ENCODE results near the gene LRRC56. TPM values are rescaled to one million over a fixed set of nuclear protein-coding genes. Genes with fewer than 3 reads are reported as not detected.

Gene LRRC56
- total RNA-seq, 1 experiment from 2014 or later: 3.4 TPM

GRCh38 chr11:537622-538430, 499 bp downstream of the LRRC56 start:
- TF ChIP-seq CTCF (conservative IDR thresholded peaks at IDR 0.05): no peak
- no peak overlapping the region for H2BK5ac ChIP-seq (ENCODE audit: insufficient read length, low read length)
- no peak overlapping the region for H4K8ac ChIP-seq (replicated peaks; ENCODE audit: insufficient read length, low read depth, low read length)
- no CpG with 5 or more reads among the region's 19 CpGs for WGBS (ENCODE audit: extremely low coverage, insufficient read length, low lambda C conversion rate)
- Mint-ChIP-seq H3K27ac (no peak overlapping the region), H3K27me3 (ENCODE audit: low read depth) (peaks cover 16% of the 10 kb centered on the region), H3K9me3 (peaks cover 0 to 4% of the 10 kb centered on the region in 2 experiments; a peak in 2 of 5 replicates), H3K4me3 (peak overlapping the region; percentile 43 to 66; a peak in 4 of 5 replicates), H3K4me1 (peaks cover 6 to 11% of the 10 kb centered on the region in 2 experiments; a peak in 2 of 4 replicates), H3K36me3 (ENCODE audit: insufficient read depth in 1 of 3, low read depth in 3 of 3) (peaks cover 4 to 15% (median 6%) of the 10 kb centered on the region in 3 experiments; a peak in 6 of 7 replicates)
- peak overlapping the region; percentile 18 for H3K4me2 ChIP-seq (ENCODE audit: insufficient read depth, insufficient read length, low read length)
- H3K14ac ChIP-seq (ENCODE audit: insufficient read depth, low read length): peak overlapping the region; percentile 38; the same call in 1 of the 2 replicates
- no peak overlapping the region for H3K4ac ChIP-seq (ENCODE audit: low read depth, low read length)
- no peak overlapping the region for H2BK12ac ChIP-seq (ENCODE audit: insufficient read length, low read depth, low read length)
- DNase-seq: no peak
- no peak overlapping the region for H3K27ac ChIP-seq (ENCODE audit: insufficient read length, low read depth, low read length)
- no peak overlapping the region for H2AK5ac ChIP-seq (ENCODE audit: insufficient read length, low read length)
- H2BK20ac ChIP-seq (ENCODE audit: low read depth, low read length, poor library complexity, severe bottlenecking): no peak overlapping the region
- H3K79me1 ChIP-seq (ENCODE audit: insufficient read depth, low read depth, low read length, poor library complexity, severe bottlenecking): no peaks in the 10 kb centered on the region
- H3K4me1 ChIP-seq (ENCODE audit: insufficient read depth, low read length): no peaks in the 10 kb centered on the region
- H3K23me2 ChIP-seq (ENCODE audit: insufficient read length, low read depth, low read length, poor library complexity, severe bottlenecking): peaks cover 19% of the 10 kb centered on the region
- H3T11ph ChIP-seq (ENCODE audit: low read length): no peak overlapping the region
- no peak overlapping the region for H4K5ac ChIP-seq (ENCODE audit: insufficient read length, low read depth, low read length)
- H3K23ac ChIP-seq (ENCODE audit: insufficient read length, low read depth, low read length): no peak overlapping the region
- H4K20me1 ChIP-seq (ENCODE audit: control insufficient read depth, insufficient read depth, insufficient read length): no peaks in the 10 kb centered on the region
- H3K9me3 ChIP-seq (ENCODE audit: control insufficient read depth, low read depth, low read length): no peaks in the 10 kb centered on the region
- no peak overlapping the region for H3K9ac ChIP-seq (ENCODE audit: extremely low read depth, insufficient read length, low read length)
- H2AFZ ChIP-seq (ENCODE audit: low read length): no peak overlapping the region
- no peaks in the 10 kb centered on the region for H3K79me2 ChIP-seq (ENCODE audit: insufficient read depth, low read length)
- peak overlapping the region; percentile 6 for H3K18ac ChIP-seq (ENCODE audit: insufficient read length, low read depth, low read length)
- no peak overlapping the region for H3K56ac ChIP-seq (ENCODE audit: insufficient read length, low read depth, low read length)
- no peak overlapping the region for H2BK15ac ChIP-seq (ENCODE audit: low read depth, low read length)
- no peaks in the 10 kb centered on the region for H3K27me3 ChIP-seq (ENCODE audit: insufficient read depth, low read length)
- H2BK120ac ChIP-seq (ENCODE audit: low read depth, low read length, poor library complexity, severe bottlenecking): no peak overlapping the region
- no peak overlapping the region for H4K91ac ChIP-seq (ENCODE audit: insufficient read length, low read depth, low read length)
